ENCODE measurements around the gene GRM3.
"Not testable (repeated sequence)": the region's sequence is repeated elsewhere in the genome, so short reads cannot be mapped to it uniquely, and the experiment has no call there.

GRM3 gene

GRCh38 chr7:86643561-86644281 lies at the start of gene GRM3:
TSS of gene GRM3 (plus strand) at chr7:86643909. CDS start at chr7:86765146, 121,237 bp downstream.
- no peak for DNase-seq

- no peak for DNase-seq
Measured at GRCh38 chr7:86598311-86598710, 45.4 kb upstream of the GRM3 start.

GRCh38 chr7:86598721-86599120 lies 45.0 kb upstream of the GRM3 start:
- DNase-seq, result no peak

DNA sequence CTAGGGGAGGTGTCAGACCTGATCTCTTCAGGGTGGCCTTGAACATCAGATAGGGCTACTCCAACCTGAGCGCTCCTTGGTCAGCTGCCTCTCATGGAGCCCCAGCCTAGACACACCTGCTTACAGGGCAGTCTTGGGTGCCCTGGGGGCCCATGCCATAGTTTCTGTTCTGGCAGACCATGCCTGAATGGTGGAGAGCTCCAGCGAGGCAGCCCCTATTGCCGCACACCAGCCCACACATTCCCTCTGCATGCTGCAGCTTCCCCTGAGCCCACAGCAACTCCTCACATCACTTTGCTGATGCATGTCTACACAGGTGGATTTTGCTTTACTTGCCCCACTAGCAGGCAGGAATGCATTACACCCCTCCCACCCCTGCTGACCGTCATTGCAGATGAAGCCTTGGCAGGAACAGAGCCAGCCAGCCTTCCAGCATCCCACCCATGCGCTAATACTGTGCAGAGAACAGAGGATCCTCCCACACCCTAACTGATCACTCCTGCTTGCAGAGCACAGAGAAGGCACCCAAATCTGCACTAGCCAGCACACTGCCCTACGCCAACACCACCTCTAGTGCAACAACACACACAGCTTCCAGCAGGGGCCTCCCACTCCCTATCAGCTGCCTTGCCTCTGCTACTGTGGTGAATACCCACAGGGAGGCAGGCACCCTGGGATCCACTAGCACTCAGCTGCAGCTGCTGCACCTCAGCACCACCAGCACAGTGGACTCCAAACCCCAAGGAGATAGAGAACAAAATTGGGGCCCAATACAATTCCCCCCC lies 43.0 kb upstream of the GRM3 start:
- DNase-seq, result no peak

DNA sequence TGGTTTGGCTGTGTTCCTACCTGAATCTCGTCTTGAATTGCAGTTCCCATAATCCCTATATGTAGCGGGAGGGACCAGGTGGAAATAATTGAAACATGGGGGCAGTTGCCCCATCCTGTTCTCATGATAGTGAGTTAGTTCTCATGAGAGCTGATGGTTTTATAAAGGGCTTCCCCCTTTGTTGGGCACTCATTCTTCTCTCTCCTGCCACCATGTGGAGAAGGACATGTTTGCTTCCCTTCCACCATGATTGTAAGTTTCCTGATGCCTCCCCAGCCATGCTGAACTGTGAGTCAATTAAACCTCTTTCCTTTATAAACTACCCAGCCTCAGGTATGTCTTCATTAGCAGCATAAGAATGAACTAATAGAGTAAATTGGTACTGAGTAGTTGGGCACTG lies 28.0 kb upstream of the GRM3 start:
- DNase-seq, result not testable (repeated sequence)

DNA sequence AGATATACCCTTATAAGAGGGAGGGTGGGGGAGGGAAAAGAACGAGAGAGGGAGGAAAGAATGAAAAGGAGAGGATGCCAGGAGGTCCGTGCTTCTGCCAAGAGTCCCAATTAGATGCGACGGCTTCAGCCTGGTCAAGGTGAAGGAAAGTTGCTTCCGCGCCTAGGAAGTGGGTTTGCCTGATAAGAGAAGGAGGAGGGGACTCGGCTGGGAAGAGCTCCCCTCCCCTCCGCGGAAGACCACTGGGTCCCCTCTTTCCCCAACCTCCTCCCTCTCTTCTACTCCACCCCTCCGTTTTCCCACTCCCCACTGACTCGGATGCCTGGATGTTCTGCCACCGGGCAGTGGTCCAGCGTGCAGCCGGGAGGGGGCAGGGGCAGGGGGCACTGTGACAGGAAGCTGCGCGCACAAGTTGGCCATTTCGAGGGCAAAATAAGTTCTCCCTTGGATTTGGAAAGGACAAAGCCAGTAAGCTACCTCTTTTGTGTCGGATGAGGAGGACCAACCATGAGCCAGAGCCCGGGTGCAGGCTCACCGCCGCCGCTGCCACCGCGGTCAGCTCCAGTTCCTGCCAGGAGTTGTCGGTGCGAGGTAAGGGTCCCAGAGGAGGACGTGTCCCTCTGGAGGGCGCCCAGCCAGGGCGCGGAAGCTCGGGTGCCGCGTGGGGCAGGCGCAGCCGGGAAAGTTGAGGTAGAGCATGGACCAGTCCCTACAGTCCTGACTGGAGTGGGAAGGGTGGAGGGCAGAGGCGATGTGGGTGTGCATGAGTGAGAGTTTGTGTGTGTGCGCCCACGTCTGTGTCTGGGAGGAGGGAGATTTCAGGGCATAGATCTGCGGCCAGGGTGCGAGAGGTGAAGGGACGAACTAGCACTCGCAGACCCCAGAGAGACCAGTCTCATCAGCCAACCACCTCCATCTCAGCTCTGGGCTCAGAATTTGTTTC lies 844 bp downstream of the GRM3 start:
- DNase-seq, result no peak

DNA sequence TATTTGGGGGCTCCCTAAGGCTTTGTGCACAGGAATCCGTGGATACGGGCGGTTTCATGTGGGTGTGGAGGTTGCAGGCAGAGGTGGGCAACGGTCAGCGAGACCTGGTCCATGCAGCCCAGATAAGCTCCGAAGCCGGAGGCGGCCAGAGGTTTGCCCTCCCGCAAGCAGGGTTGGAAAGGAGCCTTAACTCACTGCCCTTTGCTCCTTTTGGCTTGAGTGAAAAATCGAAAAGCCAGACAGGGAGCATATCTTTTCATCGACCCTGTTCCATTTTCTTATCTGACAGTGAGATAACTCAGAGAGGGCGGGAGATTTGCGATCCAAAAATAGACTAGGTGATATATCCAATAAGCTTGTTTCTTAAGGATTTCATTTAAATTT lies 1.5 kb downstream of the GRM3 start:
- no peak for DNase-seq

DNA sequence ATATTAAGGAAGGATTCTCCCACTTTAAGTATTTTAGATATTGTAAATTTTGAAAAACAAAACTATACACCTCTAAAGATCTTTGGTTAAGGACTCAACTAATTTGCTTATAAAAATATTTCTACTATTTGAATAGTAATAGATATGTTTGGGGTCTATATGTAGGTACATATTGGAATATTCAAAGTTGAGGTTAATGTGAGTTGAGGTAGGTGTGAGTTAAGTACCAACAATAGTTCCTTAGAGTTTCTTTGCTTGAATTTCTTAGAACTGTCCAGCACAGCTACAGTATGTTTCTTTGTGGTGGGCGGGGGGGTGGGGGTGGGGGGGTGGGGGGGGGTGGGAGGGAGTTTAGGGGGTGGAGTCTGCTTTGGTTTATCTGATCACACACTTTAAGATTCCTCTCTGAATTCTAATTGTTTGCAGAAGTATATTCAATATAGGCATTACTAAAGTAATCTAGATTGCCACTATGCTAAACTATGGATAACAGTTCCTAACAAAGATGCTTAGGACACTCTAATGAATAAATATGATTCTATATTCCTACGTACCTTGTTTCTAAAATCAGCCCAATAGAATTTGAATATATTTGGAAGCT lies 2.1 kb downstream of the GRM3 start:
- DNase-seq, result no peak

GRCh38 chr7:86647385-86648094 lies 3.8 kb downstream of the GRM3 start:
- no peak for DNase-seq

GRCh38 chr7:86648169-86648568 lies 4.5 kb downstream of the GRM3 start:
- no peak for DNase-seq

GRCh38 chr7:86653919-86654659 lies 10.4 kb downstream of the GRM3 start:
- DNase-seq, result no peak

GRCh38 chr7:86657948-86658347 lies 14.2 kb downstream of the GRM3 start:
- DNase-seq, result no peak

DNA sequence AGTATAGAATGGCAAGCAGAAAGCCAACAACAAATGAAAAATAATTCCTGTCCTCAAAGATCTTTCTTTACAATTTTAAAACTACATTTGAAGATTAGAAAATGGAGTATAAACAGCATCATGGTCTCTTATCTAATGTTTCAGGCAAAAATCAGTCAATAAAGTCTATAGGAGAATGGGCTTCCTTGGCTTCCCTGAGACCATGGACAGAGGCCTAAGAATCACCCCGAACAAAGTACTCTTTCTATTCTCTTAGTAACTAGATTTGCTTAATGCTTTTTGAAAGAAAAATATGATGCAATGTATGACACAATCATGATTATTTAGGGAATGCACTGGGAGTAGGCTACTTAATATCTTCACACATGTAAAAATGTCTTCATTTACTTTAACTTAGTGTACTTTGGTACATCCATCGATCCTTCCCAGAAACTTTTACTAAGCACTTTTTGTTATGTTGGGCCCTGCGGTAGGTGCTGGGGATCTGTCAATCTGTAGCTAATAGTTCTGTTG lies 17.3 kb downstream of the GRM3 start:
- no peak for DNase-seq

- DNase-seq, result no peak
Measured at GRCh38 chr7:86664486-86664885, 20.8 kb downstream of the GRM3 start.

DNA sequence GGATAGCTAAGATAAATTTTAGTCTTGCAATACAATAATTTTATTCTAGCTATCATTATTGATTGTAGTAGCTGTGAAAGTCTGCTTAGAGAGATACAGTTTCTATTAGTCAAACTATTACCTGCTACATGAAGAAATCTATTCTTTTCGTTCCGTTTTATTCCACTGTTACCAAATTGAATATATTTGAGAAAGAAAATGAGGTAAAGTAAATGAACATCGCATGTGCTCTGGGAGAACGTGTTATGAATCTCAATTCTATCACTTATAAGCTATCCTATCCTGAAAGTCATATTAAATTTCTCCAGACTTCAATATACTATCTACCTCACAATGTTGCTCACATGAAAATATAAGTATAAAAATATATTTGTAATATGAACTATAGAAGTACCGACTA lies 21.3 kb downstream of the GRM3 start:
- no peak for DNase-seq

DNA sequence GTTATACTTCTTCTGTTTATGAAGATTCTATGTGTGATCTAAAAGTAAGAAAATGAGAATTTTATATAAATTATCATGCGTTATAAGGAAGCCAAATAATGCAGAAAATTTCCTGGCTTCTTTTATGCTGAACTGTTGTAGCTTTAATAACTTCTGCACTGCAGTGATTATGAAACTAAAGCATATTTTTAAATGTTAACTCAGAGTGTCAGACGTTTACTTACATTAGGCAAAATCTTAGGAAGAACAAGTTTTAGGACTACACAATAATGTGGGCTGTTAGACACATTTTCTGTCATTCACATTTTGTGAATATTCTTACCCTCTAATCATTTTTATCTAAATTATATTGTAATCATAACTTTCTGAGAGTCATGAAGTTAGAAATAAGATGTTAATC lies 22.0 kb downstream of the GRM3 start:
- DNase-seq, result no peak

DNA sequence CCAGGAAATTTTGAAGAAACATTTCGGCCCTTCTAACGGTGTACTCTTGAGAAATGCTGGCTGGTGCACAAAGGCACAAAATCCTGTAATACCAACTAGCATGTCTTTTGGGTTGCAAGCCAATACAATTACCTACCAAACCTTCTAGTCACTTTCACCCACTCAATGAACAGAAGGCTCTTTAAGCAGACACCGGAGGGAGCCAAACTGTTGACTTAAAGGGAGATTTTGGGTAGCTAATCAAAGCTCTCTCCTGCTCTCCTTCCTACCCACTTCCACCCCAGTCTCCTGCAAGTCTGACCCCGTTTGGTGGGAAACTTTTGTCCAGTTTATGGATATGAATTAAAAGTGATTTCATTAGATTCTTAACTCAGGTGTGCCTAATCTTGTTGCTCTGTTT lies 24.0 kb downstream of the GRM3 start:
- no peak for DNase-seq

DNA sequence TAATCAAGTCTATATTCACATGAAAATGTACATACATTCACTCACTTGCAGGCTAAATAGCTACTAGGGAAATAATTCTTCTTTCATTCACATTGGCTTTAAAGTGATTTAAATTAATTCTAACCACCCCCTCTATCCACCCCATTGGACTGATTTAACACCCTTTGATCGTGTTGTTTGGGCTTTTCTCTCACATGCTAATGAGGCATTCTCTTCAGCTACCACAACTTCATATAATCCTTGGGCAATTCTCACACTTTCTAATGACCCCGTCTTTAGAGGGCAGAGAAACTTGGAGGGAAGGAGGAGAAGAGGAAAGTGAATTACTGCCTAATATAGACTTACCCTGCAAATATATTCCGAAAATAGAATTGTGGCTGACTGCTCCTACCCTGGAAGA lies 24.6 kb downstream of the GRM3 start:
- no peak for DNase-seq

- DNase-seq, result no peak
Measured at GRCh38 chr7:86687831-86688230, 44.1 kb downstream of the GRM3 start.

- no peak for DNase-seq
Measured at GRCh38 chr7:86689363-86689762, 45.7 kb downstream of the GRM3 start.

DNA sequence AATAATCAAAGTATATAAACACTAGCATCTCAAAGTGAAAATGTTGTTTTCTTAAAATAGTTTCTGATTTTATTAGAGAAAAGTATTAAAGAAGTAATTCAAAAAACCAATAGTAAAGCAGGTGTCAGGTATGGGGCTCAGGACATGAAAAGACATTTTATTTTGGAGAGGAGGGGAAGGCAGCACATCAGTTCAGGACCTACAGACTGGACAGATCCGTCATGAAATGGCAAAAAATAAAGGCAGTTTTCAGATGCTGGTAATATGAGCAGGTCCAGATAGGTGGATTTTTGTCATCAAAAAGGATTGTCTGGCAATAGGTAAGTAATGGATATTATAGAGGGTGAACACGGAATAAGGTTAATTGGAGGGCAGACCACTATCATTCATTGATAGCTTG lies 49.0 kb downstream of the GRM3 start:
- no peak for DNase-seq
